Lower leg skin (tissue), 3 donors: Measurements from ENCODE around the gene OVOL2.

Source experiments
- POLR2A ChIP-seq, 2 donors: fragments of 450-650 bp; IDR thresholded peaks; one replicate each; pipeline ENCODE4 v1.6.1; 2016 to 2017; ENCODE audit warnings: antibody characterized with exemption in 2 of 2, mild to moderate bottlenecking in 1 of 2, moderate library complexity in 1 of 2
- TF ChIP-seq, protein P1 (sequence below), 3 donors: fragments of 450-650 bp; IDR thresholded peaks; one replicate each; pipeline ENCODE4 v1.5.1; 2016; ENCODE audit warnings: antibody characterized with exemption in 3 of 3, mild to moderate bottlenecking in 3 of 3, moderate library complexity in 2 of 3

DNA sequence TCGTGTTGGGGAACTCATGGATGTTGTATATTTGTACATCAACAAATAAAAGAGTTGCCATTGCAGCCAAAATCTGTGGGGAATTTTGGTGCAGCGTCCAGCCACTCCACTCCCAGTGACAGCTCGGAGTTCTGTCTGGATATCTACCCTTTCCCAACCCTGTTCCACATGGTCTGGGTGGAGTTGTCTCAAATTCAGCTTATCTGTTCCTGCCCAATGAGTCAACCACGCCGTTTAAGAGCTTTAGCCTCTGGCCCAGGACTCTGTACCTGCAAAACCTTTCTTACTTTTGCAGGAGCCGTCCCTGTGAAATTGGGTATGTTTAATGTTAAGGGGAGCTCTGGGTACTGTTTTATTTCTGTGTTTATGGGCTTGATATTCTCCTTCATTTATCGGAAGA lies 33.9 kb upstream of the OVOL2 start:
- TF ChIP-seq POLR2A (IDR thresholded peaks at IDR 0.05) = no peak
- TF ChIP-seq, protein P1, sequence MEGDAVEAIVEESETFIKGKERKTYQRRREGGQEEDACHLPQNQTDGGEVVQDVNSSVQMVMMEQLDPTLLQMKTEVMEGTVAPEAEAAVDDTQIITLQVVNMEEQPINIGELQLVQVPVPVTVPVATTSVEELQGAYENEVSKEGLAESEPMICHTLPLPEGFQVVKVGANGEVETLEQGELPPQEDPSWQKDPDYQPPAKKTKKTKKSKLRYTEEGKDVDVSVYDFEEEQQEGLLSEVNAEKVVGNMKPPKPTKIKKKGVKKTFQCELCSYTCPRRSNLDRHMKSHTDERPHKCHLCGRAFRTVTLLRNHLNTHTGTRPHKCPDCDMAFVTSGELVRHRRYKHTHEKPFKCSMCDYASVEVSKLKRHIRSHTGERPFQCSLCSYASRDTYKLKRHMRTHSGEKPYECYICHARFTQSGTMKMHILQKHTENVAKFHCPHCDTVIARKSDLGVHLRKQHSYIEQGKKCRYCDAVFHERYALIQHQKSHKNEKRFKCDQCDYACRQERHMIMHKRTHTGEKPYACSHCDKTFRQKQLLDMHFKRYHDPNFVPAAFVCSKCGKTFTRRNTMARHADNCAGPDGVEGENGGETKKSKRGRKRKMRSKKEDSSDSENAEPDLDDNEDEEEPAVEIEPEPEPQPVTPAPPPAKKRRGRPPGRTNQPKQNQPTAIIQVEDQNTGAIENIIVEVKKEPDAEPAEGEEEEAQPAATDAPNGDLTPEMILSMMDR (IDR thresholded peaks at IDR 0.05) = no peak
